Ecto neural progenitor cell (in vitro differentiated cells): ENCODE results near the gene HES6.
"Not testable (repeated sequence)": the region's sequence is repeated elsewhere in the genome, so short reads cannot be mapped to it uniquely, and the experiment has no call there.

Experiments
- DNase-seq: peaks from one replicate; pipeline ENCODE4 v3.0.0-alpha.2; 2018; ENCODE audit warnings: low spot score

Gene HES6

GRCh38 chr2:238239863-238240756 lies at the start of gene HES6:
Gene HES6 (minus strand): TSS chr2:238240038. CDS start chr2:238239905, 133 bp downstream.
- DNase-seq, result peak; percentile 94

GRCh38 chr2:238289574-238289973 lies 49.7 kb upstream of the HES6 start:
- DNase-seq, result no peak

- peak; percentile 98 for DNase-seq
These were observed 49.1 kb upstream of the HES6 start for GRCh38 chr2:238288650-238289573.

GRCh38 chr2:238287737-238288649 lies 48.2 kb upstream of the HES6 start, which contains the start of gene PER2:
Gene PER2 (minus strand): TSS chr2:238288610. CDS start chr2:238277936, 10,674 bp downstream.
- no peak for DNase-seq

- DNase-seq, result no peak
These were observed 47.3 kb upstream of the HES6 start for GRCh38 chr2:238286987-238287736.

GRCh38 chr2:238286551-238286950 lies 46.7 kb upstream of the HES6 start:
- no peak for DNase-seq

- DNase-seq, result no peak
These were observed 46.3 kb upstream of the HES6 start for GRCh38 chr2:238286095-238286494.

GRCh38 chr2:238285653-238286082 lies 45.8 kb upstream of the HES6 start:
- peak; percentile 76 for DNase-seq

GRCh38 chr2:238284802-238285515 lies 45.1 kb upstream of the HES6 start:
- DNase-seq, result no peak

GRCh38 chr2:238282861-238283738 lies 43.3 kb upstream of the HES6 start:
- no peak for DNase-seq

- DNase-seq, result no peak
These were observed 42.1 kb upstream of the HES6 start for GRCh38 chr2:238281826-238282480.

- no peak for DNase-seq
These were observed 40.4 kb upstream of the HES6 start for GRCh38 chr2:238280083-238280825.

GRCh38 chr2:238279324-238279682 lies 39.5 kb upstream of the HES6 start:
- DNase-seq, result no peak

GRCh38 chr2:238278626-238279323 lies 38.9 kb upstream of the HES6 start:
- no peak for DNase-seq

GRCh38 chr2:238277695-238278094 lies 37.9 kb upstream of the HES6 start:
- no peak for DNase-seq

GRCh38 chr2:238274152-238274865 lies 34.5 kb upstream of the HES6 start:
- DNase-seq, result no peak

GRCh38 chr2:238273433-238273832 lies 33.6 kb upstream of the HES6 start:
- DNase-seq, result not testable (repeated sequence)
